AG04450 (cell line): Measurements from ENCODE around the gene MAML3. TPM values are rescaled to one million over a fixed set of nuclear protein-coding genes. Genes with fewer than 3 reads are reported as not detected.

Experiments
- CTCF ChIA-PET: fragments of 300-600, 350-600 bp; formaldehyde crosslinking; extraction: SDS; loops from one replicate; lab custom pipeline; 2022; ENCODE audit warnings: antibody characterized with exemption, inconsistent platforms; lab: Charles Lee
- POLR2A ChIA-PET: fragments of 350-600 bp; formaldehyde crosslinking; extraction: SDS; loops from one replicate; lab custom pipeline; 2021; ENCODE audit warnings: antibody characterized with exemption, inconsistent platforms; lab: Yijun Ruan, JAX
- DNase-seq: peaks from one replicate; pipeline ENCODE4 v3.0.0-alpha.2; 2011; ENCODE audit warnings: low read depth, low spot score
- H3K27ac ChIP-seq: one replicate; pipeline ENCODE4 v1.5.1; 2012; ENCODE audit warnings: low read depth, low read length, control low read depth
- H3K27me3 ChIP-seq: one replicate; pipeline ENCODE4 v1.6.0; 2012; ENCODE audit warnings: low read length; ENCODE audit not compliant: control insufficient read depth, insufficient read depth
- H3K4me3 ChIP-seq: 2 replicates; pipeline ENCODE4 v1.5.1; 2011; ENCODE audit warnings: mild to moderate bottlenecking, low read depth, low read length, control low read depth
- H3K9me3 ChIP-seq: 2 replicates; pipeline ENCODE4 v1.5.1; 2012; ENCODE audit warnings: low read length; ENCODE audit not compliant: control insufficient read depth, insufficient read depth
- CTCF ChIP-seq: IDR thresholded peaks from 2 replicates; pipeline ENCODE4 v1.5.1; 2011; ENCODE audit warnings: low read depth, low read length, control low read depth, inconsistent platforms
- polyA plus RNA-seq: library from polyadenylated mRNA; depleted of rRNA; stranded (reverse); fragments of >200 nt; gene quantifications from 2 replicates; pipeline ENCODE4 v1.2.3, GENCODE V29; 2011

The MAML3 gene
- polyA plus RNA-seq, 1 experiment, result 4.1 TPM

- Histone ChIP-seq H3K27me3 (no peaks in the 10 kb centered on the region), H3K9me3 (no peaks in the 10 kb centered on the region), H3K27ac (no peak overlapping the region), H3K4me3 (no peak overlapping the region)
- no peak for TF ChIP-seq CTCF
- no peak for DNase-seq
- CTCF ChIA-PET, result no interaction called here
- POLR2A ChIA-PET, result no interaction called here
These were observed 126.9 kb downstream of the MAML3 start for GRCh38 chr4:140027101-140027500.

DNA sequence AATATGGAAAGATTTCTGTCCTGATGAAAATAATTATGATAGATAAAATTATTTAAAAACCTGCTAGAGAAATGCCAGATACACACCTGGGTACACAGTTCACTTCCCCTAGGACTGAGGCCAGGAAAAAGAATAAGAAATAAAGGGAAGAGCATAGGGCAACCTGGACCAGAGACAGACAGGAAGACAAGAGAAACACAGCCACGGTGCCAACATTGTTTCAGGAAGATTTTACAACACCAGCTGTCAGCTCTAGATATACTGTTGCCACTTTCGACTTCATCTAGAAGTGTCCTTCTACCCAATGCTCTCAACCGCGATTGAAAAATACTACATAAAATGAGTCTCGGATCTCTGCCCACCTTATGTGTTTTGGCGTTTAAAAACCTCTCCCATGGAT, 128.5 kb downstream of the MAML3 start:
- H3K27me3 ChIP-seq, result no peaks in the 10 kb centered on the region
- ChIA-PET POLR2A (no interaction called here), CTCF (no interaction called here)
- H3K27ac ChIP-seq, result no peak overlapping the region
- no peak for TF ChIP-seq CTCF
- DNase-seq, result no peak
- no peaks in the 10 kb centered on the region for H3K9me3 ChIP-seq
- no peak overlapping the region for H3K4me3 ChIP-seq

GRCh38 chr4:140020457-140021361, 133.3 kb downstream of the MAML3 start:
- DNase-seq, result no peak
- TF ChIP-seq CTCF, result no peak
- Histone ChIP-seq H3K27me3 (no peaks in the 10 kb centered on the region), H3K27ac (no peak overlapping the region), H3K4me3 (no peak overlapping the region), H3K9me3 (peaks cover under 1% of the 10 kb centered on the region; the same call in 1 of the 2 replicates)
- ChIA-PET CTCF (no interaction called here), POLR2A (no interaction called here)

DNA sequence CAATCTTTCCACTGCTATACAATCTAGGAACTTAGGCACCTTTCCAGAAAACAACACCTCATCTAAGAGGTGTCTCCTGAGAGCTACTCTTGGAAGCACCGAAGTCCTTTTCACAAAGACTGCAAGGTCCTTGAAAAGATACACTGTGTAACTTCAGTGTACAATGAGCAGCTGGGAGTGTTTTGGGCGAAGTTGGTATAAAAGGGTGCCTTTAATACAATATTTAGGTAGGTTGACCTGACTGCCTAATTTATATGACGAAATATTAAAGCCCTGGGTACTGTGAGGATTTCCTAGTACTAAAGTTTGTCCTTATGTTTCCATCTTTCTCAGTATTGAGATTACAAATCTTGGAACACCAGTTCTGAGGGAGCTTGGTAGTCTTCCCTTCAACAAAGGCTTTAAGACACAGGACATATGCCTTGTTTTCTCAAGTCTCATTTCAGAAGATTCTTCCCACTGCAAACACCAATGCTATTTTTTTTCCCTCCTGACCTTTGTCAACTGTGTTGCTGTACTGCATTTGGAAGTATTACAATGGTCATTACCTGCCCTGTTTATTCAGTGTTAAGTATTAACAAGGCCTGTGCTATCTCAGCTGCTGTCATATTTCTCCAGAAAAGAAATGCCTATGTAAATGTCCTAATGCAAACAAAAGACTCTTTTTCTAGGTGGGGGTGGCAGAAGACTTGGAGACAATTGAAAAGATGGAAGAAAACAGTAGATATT, 134.2 kb downstream of the MAML3 start:
- H3K4me3 ChIP-seq, result no peak overlapping the region
- no peak overlapping the region for H3K27ac ChIP-seq
- no peaks in the 10 kb centered on the region for H3K27me3 ChIP-seq
- TF ChIP-seq CTCF, result no peak
- ChIA-PET CTCF (interaction anchor here (0.9 kb wide), 1 partner anchor 24 kb away, joined by 3 read pairs; no protein-coding TSS in a partner anchor), POLR2A (no interaction called here)
- DNase-seq, result no peak
- H3K9me3 ChIP-seq, result peaks cover 4% of the 10 kb centered on the region; the same call in 1 of the 2 replicates
